ENCODE results near the gene HOXD10.

The HOXD10 gene

DNA sequence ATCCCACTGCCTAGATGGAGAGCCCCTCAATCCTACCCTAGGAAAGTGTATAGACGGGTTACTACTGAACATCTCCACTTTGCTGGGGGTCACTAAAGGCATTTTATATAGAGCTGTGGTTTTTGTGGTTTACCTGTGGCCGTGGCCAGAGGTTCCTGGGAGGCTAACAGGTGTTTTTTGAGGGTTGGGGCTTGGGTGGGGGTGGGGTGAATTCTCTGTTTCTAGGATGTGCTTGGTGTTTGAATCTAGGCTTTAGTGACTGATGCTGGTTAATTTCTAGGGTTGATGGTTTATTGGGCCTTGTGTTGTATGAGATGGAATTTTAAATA, 20.6 kb downstream of the HOXD10 start:
- DNase-seq: no peak

DNA sequence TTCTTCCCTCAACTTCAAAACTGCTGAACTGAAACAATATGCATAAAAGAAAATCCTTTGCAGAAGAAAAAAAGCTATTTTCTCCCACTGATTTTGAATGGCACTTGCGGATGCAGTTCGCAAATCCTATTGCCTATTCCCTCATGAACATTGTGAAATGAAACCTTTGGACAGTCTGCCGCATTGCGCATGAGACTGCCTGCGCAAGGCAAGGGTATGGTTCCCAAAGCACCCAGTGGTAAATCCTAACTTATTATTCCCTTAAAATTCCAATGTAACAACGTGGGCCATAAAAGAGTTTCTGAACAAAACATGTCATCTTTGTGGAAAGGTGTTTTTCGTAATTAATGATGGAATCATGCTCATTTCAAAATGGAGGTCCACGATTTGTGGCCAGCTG, 21.3 kb downstream of the HOXD10 start:
- DNase-seq: no peak

DNA sequence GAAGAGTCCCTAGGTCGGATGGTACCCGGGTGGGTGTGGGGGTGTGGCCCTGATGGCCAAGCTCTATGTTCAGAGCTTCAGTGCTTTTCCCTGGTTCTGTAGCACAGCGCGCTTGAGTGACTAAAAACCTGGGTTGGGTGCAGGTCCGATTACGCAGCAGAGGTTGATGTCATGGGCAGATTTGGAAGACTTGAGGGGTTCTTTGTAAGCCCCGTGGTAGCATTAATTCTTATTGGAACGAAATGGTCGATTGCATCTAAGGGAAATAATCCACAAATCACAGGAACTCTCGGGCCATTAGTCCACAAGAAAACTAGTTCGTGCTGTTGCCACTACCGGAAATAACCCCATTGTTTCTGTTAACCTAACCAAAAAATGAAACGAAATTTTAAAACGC, 21.9 kb downstream of the HOXD10 start:
- DNase-seq: no peak

DNA sequence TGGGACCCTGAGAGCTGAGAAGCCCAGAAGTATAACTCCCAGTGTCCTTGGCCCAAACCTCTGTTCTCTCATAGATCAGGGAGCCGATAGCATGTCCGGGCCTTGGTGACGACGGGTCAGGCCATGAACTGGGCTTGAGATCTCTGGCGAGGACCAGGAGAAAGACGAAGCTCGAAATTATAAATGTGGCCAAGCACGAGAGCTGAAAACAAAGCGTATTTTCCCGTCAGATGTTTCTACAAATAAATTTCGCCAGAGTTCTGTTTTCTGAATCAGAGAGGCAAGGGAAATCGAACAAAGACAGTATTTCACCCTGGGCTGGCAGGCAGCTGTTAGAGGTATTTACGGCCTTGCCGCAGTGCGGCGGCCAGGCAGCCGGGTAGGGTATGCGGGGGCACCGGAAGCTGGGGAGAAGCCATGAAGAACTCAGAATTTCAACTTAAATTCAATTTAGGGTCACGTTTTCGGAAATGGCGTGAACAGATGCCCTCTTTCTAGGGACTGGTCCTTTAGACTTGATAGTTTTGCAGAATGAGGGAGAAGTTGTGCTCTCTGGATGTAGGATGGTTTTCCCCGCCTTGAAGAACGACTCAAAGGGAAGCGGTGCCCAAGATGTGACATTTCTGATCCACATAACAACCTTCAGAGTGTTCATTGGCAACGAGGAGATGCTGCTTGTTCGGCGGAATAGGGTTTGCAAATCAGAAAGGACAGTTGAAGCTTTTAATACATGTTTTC, 22.5 kb downstream of the HOXD10 start:
- DNase-seq: no peak

DNA sequence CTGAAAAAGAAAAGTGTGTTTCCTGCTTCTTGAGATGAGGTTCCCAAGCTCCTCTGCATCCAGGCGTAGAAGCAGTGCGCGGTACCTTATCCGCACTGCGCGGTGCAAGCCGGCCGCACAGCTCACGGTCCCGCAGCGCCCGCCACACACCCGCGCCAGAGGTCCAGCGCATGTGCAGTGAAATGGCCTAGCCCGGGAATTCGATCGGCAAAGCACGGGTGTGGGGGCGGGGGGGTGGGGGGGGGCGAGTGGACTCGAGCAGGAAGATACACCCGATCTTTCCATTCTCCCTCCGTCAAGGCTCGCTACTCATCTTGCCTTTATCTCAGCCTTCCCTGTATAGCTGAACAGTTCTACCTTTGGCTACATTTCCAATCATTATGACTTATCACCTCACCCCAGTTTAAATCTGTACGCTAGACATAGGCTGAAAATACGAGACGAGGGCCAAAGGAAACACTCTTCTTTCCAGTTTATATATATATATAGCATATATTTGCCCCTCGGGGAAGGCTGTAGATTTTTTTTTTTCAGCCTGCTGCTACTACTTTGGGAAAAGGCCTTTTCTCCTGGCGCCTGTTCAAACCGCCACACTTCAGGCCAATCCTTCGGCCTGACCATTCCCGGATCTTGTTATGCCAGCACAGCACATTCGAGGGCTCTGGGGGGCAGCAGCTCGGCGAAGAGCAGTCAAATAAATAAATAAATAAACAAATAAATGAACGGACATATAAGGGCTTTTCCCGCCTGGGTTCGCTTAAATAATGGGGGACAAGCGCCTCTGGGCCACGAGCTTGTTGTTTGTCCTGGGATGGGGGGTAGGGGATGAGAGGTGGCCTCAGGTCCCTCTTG, 23.3 kb downstream of the HOXD10 start:
- DNase-seq: no peak

DNA sequence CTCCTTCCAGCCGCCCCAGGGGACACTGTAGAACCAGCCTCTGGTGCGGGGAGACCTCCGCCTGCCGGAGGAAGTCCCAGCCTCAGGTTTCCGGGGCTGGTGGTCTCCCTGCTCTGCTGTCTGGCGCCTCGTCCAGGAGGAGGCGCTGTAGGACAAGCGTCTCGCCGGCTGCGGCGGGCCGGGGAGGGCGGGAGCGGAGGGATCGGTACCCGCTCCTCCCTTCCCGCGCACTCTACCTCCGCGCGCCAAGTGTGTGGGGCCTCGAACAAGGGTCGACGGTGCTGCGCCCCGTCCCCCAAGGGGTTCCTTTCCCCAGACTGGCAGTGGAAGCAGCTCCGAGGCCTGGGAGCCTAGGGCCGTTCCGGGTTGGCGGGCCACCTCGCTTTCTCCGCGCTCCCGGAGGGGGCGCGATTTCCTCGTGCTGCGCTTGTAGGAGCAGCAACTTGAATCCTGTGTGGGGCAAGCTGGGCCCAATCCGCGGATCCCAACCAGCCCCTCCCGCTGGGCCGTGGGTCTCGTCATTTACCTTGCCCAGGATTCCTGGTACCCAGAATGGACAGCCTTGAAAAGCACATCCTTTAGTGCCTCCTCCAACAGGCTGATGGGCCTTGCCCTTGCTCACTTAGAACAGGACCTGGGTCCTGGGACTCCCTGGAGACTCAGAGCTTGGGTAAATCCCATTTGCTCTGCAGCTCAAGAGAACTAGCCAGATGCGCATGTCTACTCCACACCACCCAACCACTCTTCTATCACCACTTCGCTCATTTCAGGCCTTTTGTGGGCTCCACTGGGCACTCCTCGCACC, 24.1 kb downstream of the HOXD10 start:
- DNase-seq: peak; percentile 62

DNA sequence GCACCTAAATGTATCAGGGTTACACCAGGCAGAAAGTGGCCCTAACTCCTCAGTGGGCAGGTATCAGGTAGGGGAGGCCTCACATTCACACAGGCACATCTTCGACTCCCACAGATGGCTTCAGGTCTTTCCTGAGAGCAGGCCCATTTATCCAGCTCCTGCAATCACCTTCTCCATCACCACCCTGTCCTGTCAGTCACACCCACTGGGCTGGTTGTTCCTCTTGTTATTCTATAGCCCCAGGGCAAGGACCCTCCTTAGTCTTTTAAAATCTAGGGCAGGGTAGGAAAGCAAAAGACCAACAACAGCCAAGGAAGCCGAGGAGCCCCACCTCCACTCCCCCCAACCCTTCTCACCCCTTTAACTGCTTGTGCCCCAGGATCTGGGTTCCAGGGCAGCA, 25.7 kb downstream of the HOXD10 start:
- no peak for DNase-seq

DNA sequence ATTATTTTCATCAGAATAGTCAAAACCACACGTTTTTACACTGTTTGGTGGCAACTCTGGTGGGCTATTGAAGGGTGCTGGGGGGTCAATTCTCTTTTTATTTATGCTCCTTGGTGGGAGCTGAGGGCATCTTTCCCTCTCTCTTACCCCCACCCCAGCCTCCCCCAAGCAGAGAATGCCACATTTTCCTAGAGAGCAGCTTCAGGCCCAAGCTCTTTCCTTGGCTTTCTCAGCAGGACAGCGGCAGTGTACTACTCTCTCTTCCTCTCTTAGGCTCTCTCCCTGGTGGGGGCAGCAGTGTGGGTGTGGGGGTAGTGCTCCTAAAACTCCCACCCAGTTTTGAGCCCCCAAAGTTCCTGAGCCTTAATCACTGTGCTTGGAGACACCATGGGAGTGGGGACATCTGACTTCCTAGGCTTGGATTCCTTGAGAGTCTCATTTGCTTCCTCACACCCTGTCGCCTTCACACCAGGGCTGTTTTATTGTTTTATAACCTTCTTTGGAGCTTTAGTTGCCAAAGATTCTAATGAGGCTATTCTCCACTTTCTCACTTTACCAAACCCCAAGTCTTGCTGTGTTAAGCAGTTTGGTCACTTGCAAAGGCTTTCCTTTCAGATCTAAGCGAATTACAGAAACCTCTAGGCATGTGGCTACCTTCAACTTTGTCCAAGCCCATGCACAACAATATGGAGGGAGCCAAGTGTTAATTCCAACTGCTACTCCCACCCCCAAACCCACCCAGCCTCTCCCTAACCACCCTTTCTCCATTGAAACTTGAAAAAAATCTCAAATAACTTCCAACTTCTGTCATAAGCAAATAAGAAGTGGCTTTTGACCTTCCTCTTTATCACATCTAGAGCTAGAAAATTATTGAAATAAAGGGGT, 28.7 kb downstream of the HOXD10 start:
- no peak for DNase-seq

DNA sequence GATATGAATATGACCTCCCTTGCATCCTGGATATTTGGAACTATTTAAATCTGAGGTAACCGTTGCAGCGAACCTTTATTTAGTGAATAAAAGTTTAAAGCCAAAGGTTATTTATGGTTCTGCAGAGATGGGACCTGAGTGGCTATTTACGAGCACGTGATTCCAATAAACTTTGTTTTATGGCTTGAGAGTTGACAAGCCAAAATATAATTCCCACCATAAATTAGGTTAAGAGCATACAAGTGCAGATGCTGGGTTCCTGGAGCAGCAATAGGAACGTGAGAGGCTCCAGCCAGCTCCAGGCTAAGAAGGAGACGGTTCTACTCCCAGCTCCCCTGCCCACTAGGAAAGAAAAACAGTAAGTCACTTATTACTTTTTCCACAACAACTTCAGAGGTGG, 29.5 kb downstream of the HOXD10 start:
- DNase-seq: no peak

DNA sequence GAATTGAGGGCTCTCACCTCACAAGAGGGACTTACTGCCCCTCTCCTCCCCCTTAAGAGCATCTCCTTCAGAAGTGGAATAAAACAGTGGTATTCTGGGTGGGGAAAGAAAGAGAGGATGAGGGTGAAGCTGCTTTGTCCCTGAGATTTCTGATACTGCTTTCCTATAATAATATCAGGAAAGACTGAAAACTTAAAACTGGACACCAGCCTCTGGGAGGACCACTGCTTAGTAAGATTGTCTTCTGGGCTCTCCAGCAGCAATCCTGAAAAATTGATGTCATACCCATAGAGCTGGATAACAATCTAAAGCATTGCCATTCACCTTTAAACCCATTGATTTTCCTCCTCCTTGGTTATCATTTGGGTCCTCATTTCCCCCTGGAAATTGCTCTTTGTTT, 30.1 kb downstream of the HOXD10 start:
- DNase-seq: no peak

DNA sequence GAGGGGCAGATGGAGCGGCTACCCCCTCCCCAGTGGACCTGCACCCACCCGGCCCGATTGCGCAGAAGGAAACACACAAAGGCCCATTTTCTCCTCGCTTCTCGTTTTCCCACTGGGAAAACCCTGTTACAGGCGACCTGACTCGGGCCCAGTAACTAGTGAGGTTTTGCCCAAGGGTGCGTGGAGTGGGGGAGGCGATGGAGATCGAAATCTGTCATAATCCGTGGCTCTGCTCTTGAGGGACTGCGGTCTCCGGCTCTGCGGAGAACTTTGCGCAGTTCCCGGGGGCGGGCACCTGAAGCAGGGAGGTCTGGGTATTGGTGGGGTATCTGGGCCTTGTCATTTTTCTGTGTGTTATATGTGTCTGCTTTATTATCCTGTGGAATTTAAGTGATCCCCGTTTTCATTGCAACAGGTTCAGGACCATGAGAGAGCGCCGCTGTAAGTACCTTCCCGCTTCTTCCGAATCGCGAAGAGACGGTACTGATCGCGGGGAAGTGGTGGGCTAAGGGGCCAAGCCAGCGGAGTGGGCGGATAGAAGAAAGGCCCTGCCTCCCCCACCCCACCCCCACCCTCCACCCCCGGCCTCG, 30.7 kb downstream of the HOXD10 start:
- DNase-seq: no peak

DNA sequence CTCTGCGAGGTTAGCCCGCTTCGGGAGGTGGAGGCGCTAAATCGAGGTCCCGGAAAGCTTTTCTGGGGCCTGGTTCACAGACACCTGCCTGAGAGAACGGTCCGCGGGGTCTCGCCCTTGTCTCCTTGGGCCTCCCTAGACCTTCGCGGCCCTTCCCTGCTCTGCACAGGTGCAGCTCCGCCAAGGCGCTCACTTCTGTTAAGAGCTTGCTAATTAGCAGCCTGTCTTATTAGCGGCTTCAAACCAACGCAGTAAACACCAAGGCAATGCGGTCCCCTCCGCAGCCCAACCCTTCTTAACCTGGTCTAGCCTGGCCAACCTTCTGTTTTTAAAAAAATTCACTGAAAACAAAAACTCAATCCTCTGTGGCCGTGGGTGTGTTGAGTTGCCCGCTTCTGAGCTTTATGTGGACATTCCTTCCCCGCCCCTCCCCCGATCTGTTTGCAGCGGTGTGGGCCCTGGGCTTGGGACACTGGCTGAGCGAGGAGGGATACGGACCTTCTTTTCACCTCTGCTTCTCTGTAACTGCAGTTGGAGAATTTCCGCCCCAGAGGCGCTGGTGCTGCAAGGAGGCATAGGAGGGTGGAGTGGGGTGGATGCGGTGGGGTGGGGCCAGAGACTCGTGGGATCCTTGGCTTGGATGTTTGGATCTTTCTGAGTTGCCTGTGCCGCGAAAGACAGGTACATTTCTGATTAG, 31.4 kb downstream of the HOXD10 start:
- DNase-seq: no peak

DNA sequence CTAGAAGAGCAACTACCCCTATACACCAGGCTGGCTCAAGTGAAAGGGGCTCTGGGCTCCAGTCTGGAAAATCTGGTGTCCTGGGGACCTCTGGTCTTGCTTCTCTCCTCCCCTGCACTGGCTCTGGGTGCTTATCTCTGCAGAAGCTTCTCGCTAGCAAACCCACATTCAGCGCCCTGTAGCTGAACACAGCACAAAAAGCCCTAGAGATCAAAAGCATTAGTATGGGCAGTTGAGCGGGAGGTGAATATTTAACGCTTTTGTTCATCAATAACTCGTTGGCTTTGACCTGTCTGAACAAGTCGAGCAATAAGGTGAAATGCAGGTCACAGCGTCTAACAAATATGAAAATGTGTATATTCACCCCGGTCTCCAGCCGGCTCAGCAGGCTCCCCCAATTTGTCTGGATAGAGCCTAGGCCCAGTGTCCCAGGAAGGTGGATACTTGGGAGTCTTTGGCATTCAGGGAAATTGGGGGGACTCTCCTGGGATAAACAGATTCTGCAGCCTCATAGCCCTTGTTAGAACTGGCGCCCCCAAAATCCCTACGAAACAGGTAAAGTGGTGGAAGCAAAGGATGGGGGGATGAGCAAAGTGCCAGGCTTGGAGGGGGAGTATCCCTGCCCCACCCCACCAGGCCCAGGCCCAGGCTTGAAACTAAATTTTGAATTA, 32.3 kb downstream of the HOXD10 start:
- DNase-seq: no peak

DNA sequence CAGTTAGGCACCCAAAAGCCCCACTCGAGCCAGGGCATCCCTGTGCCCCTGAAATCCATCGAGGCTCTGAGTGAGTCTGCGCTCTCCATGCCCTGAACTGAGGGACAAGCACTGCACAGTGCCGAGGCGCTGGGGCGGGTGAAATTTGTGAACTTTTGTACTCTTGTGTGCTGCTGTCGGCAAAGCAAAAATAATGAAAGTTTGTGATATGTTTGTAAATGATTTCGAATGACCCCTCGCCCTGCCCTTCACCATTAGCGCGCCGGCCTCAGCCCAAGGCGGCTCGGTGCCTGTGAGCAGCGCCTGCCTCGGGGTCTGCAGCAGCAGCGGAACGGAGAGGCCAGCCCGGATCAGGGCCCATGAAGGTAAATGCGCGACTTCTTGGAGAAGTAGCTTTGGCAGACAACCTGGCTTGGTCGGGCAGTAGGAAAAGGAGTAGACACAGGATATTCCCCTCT, 32.9 kb downstream of the HOXD10 start:
- DNase-seq: no peak

DNA sequence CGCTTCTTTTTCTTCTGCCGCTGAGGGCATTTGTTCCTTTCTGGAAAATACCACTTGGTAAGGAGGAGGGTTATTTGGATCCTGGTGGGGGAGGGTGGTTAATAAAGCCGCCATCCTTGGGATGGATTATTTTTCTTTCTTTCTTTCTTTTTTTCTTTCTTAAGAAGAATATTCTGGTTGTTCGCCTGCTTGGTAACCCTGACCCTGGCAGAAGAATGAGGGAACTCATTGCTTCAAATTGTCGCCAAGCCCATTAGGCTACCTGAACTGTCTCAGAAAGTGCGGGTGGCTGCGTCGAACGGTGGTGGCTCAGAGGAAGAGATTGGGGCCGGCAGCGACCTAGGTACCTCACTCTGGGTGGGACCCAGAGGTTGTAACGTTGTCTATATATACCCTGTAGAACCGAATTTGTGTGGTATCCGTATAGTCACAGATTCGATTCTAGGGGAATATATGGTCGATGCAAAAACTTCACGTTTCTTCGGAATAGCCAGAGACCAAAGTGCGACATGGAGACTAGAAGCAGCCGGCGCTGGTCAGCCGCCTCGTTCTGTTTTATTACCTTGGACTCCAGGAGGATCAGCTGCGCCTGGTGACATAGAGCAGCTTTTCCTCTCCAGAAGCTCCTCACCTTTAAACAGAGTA, 33.5 kb downstream of the HOXD10 start:
- no peak for DNase-seq

DNA sequence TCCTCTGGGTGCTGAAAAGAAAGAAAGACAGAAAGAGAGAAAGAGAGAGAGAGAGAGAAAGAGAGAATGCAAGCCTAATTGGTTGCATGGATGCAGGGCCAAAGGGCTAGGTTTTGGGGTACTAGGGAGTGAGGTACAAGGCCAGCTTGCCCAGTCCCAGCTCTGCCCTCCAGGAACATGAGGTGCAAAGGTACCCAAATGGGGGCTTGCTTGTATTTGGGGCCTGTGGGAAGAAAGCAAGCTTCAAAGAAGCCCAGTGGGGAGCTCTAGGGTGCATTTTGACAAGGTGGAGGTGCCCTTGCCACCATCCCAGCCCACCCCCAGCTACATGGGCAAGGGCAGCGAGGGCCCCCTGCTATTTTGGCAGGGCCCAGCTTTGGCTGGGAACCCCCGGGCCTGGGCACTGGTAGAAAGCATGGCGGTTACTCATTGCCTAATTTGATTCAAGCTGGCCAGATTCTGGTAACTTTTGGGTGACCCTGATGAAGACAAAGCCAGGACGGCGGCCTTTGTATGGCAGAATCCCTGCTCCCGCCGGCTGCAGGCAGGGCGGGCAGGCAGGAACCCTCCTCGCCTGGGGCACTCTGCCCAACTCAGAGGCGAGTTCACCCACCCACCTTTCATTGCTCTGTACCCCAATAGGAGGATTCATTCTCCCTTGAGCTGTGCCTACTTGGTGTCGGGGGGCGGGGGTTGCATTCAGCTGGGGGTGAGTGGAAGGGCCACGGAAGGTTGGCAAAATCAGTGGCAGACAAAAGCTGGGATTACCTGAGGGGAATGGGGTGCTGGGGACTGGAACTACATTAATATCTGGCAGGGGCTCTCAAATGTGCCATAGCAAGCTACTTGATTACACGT, 34.2 kb downstream of the HOXD10 start:
- no peak for DNase-seq

DNA sequence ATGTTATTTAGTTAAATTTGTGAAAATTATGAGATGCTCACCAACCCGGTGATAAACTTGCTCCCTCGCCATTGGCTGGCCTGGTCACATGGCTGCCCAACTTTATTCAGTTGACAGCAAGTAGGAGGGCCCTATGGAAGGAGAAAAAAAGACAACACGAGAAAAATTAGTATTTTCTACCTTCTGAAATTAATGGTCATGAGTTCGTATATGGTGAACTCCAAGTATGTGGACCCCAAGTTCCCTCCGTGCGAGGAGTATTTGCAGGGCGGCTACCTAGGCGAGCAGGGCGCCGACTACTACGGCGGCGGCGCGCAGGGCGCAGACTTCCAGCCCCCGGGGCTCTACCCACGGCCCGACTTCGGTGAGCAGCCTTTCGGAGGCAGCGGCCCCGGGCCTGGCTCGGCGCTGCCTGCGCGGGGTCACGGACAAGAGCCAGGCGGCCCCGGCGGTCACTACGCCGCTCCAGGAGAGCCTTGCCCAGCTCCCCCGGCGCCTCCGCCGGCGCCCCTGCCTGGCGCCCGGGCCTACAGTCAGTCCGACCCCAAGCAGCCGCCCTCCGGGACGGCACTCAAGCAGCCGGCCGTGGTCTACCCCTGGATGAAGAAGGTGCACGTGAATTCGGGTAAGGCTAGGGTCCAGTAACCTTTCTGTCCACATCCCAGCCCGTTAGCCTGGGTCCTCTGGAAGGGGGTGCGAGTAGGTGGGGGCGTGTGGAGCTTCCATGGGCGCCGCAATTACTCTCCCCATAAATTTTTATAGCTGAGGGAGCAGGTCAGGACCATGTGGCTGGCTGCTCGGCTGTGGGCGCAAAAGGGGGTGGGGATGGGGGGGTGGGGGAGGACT, 35.1 kb downstream of the HOXD10 start, which contains the start of gene HOXD4:
Gene HOXD4, plus strand, starts transcription at position 109 of the 846 bp plus-strand sequence. Its CDS starts 84 bp downstream, at position 193.
- no peak for DNase-seq

Measured in CD4-positive, alpha-beta T cell treated with Interleukin-17A for 4 hours (primary cell).